Measurements from ENCODE around the gene DHX35.

GRCh38 chr20:39072132-39072531 is 110.0 kb downstream of the DHX35 start:
- TF ChIP-seq, protein P1, sequence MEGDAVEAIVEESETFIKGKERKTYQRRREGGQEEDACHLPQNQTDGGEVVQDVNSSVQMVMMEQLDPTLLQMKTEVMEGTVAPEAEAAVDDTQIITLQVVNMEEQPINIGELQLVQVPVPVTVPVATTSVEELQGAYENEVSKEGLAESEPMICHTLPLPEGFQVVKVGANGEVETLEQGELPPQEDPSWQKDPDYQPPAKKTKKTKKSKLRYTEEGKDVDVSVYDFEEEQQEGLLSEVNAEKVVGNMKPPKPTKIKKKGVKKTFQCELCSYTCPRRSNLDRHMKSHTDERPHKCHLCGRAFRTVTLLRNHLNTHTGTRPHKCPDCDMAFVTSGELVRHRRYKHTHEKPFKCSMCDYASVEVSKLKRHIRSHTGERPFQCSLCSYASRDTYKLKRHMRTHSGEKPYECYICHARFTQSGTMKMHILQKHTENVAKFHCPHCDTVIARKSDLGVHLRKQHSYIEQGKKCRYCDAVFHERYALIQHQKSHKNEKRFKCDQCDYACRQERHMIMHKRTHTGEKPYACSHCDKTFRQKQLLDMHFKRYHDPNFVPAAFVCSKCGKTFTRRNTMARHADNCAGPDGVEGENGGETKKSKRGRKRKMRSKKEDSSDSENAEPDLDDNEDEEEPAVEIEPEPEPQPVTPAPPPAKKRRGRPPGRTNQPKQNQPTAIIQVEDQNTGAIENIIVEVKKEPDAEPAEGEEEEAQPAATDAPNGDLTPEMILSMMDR (IDR thresholded peaks at IDR 0.05), result no peak
- TF ChIP-seq POLR2A (IDR thresholded peaks at IDR 0.05), result no peak
